IPS-20b (cell line): ENCODE results near the gene SLC6A15.

Source experiments
- H3K27ac ChIP-seq: one replicate; pipeline ENCODE4 v1.5.1; 2013; ENCODE audit warnings: low read length
- H3K27me3 ChIP-seq: 2 replicates; pipeline ENCODE4 v1.6.1; 2013; ENCODE audit warnings: mild to moderate bottlenecking, low read length, inconsistent platforms; ENCODE audit not compliant: insufficient read depth
- H3K36me3 ChIP-seq: 2 replicates; pipeline ENCODE4 v1.6.1; 2013; ENCODE audit warnings: low read depth, mild to moderate bottlenecking, inconsistent platforms, low read length, moderate library complexity; ENCODE audit not compliant: insufficient read depth
- H3K4me1 ChIP-seq: 2 replicates; pipeline ENCODE4 v1.6.1; 2013; ENCODE audit warnings: mild to moderate bottlenecking, control low read depth, inconsistent platforms, low read length, moderate library complexity; ENCODE audit not compliant: insufficient read depth
- H3K4me3 ChIP-seq: 2 replicates; pipeline ENCODE4 v1.5.1; 2013; ENCODE audit warnings: mild to moderate bottlenecking, low read length, inconsistent platforms
- H3K9ac ChIP-seq: 2 replicates; pipeline ENCODE4 v1.6.1; 2013; ENCODE audit warnings: low read depth, mild to moderate bottlenecking, inconsistent platforms, low read length, moderate library complexity
- H3K9me3 ChIP-seq: 2 replicates; pipeline ENCODE4 v1.6.1; 2013; ENCODE audit warnings: mild to moderate bottlenecking, low read depth, low read length, inconsistent platforms; ENCODE audit not compliant: insufficient read depth

Gene SLC6A15

GRCh38 chr12:84816916-84817695 is 95.5 kb downstream of the SLC6A15 start:
- no peak overlapping the region for H3K27ac ChIP-seq
- H3K4me3 ChIP-seq, result no peak overlapping the region

GRCh38 chr12:84814664-84815245 is 97.8 kb downstream of the SLC6A15 start:
- Histone ChIP-seq H3K27ac (no peak overlapping the region), H3K36me3 (no peaks in the 10 kb centered on the region), H3K4me1 (no peaks in the 10 kb centered on the region), H3K9me3 (no peaks in the 10 kb centered on the region), H3K27me3 (peaks cover 14% of the 10 kb centered on the region; the same call in 1 of the 2 replicates), H3K4me3 (no peak overlapping the region), H3K9ac (no peak overlapping the region)

More at GRCh38 chr12:84816916-84817695, 95.5 kb downstream of the SLC6A15 start:
- Histone ChIP-seq H3K27me3 (peaks cover 5% of the 10 kb centered on the region; the same call in 1 of the 2 replicates), H3K4me1 (no peaks in the 10 kb centered on the region), H3K9me3 (no peaks in the 10 kb centered on the region), H3K9ac (no peak overlapping the region), H3K36me3 (no peaks in the 10 kb centered on the region)

GRCh38 chr12:84813780-84814663 is 98.6 kb downstream of the SLC6A15 start:
- H3K27ac ChIP-seq, result no peak overlapping the region
- no peaks in the 10 kb centered on the region for H3K9me3 ChIP-seq
- no peak overlapping the region for H3K4me3 ChIP-seq
- H3K4me1 ChIP-seq, result no peaks in the 10 kb centered on the region
- H3K36me3 ChIP-seq, result no peaks in the 10 kb centered on the region
- no peak overlapping the region for H3K9ac ChIP-seq
- H3K27me3 ChIP-seq, result peaks cover 19% of the 10 kb centered on the region

GRCh38 chr12:84811291-84811690 is 101.3 kb downstream of the SLC6A15 start:
- no peak overlapping the region for H3K4me3 ChIP-seq
- H3K27ac ChIP-seq, result no peak overlapping the region
- H3K27me3 ChIP-seq, result peaks cover 46% of the 10 kb centered on the region
- H3K9me3 ChIP-seq, result no peaks in the 10 kb centered on the region
- H3K9ac ChIP-seq, result no peak overlapping the region
- no peaks in the 10 kb centered on the region for H3K36me3 ChIP-seq
- no peaks in the 10 kb centered on the region for H3K4me1 ChIP-seq

GRCh38 chr12:84810611-84811010 is 102.0 kb downstream of the SLC6A15 start:
- Histone ChIP-seq H3K36me3 (no peaks in the 10 kb centered on the region), H3K27ac (no peak overlapping the region), H3K9ac (no peak overlapping the region), H3K4me1 (peaks cover 2% of the 10 kb centered on the region; the same call in 1 of the 2 replicates), H3K27me3 (peaks cover 53% of the 10 kb centered on the region), H3K9me3 (no peaks in the 10 kb centered on the region), H3K4me3 (no peak overlapping the region)
